Astrocyte (in vitro differentiated cells and primary cell): ENCODE measurements around the gene NUAK1. TPM values are rescaled to one million over a fixed set of nuclear protein-coding genes. Genes with fewer than 3 reads are reported as not detected.

Experiments
- DNase-seq: peaks from one replicate; pipeline ENCODE4 v3.0.0-alpha.2; 2010; ENCODE audit warnings: low read depth
- FAIRE-seq: peaks from 2 replicates; lab custom pipeline; 2011; peaks lifted over from hg19 to GRCh38; lab: Jason Lieb, UNC
- H2AFZ ChIP-seq: 2 replicates; pipeline ENCODE4 v1.6.0; 2012; ENCODE audit warnings: low read depth, low read length, inconsistent platforms
- H3K27ac ChIP-seq: 2 replicates; pipeline ENCODE4 v1.5.1; 2011; ENCODE audit warnings: low read depth, low read length, inconsistent platforms
- H3K27me3 ChIP-seq: 2 replicates; pipeline ENCODE4 v1.6.0; 2011; ENCODE audit warnings: low read length, inconsistent platforms; ENCODE audit not compliant: insufficient read depth
- H3K36me3 ChIP-seq: 2 replicates; pipeline ENCODE4 v1.5.1; 2011; ENCODE audit warnings: low read length, inconsistent platforms; ENCODE audit not compliant: insufficient read depth
- H3K4me1 ChIP-seq: 2 replicates; pipeline ENCODE4 v1.5.1; 2011; ENCODE audit warnings: low read length, inconsistent platforms; ENCODE audit not compliant: insufficient read depth
- H3K4me2 ChIP-seq: 2 replicates; pipeline ENCODE4 v1.6.0; 2012; ENCODE audit warnings: low read length, inconsistent platforms
- H3K4me3 ChIP-seq: 2 replicates; pipeline ENCODE4 v1.5.1; 2011; ENCODE audit warnings: low read depth, mild to moderate bottlenecking, low read length, inconsistent platforms; ENCODE audit not compliant: insufficient read depth
- H3K79me2 ChIP-seq: 2 replicates; pipeline ENCODE4 v1.6.0; 2012; ENCODE audit warnings: mild to moderate bottlenecking, low read length, inconsistent platforms; ENCODE audit not compliant: insufficient read depth
- H3K9ac ChIP-seq: 2 replicates; pipeline ENCODE4 v1.6.0; 2012; ENCODE audit warnings: mild to moderate bottlenecking, low read length, inconsistent platforms
- H3K9me3 ChIP-seq: 2 replicates; pipeline ENCODE4 v1.5.1; 2012; ENCODE audit warnings: low read depth, mild to moderate bottlenecking, low read length, inconsistent platforms; ENCODE audit not compliant: insufficient read depth
- H4K20me1 ChIP-seq: 2 replicates; pipeline ENCODE4 v1.6.0; 2012; ENCODE audit warnings: low read length, inconsistent platforms; ENCODE audit not compliant: insufficient read depth
- H3K27ac Mint-ChIP-seq: one replicate; pipeline ENCODE4 v1.8.0; 2021; ENCODE audit warnings: mild to moderate bottlenecking, mixed read lengths; ENCODE audit not compliant: unreplicated experiment
- H3K27me3 Mint-ChIP-seq: one replicate; pipeline ENCODE4 v1.8.0; 2021; ENCODE audit warnings: low read depth, mixed read lengths; ENCODE audit not compliant: unreplicated experiment
- H3K36me3 Mint-ChIP-seq: one replicate; pipeline ENCODE4 v1.8.0; 2021; ENCODE audit warnings: low read depth, mixed read lengths; ENCODE audit not compliant: unreplicated experiment
- H3K4me1 Mint-ChIP-seq: one replicate; pipeline ENCODE4 v1.8.0; 2021; ENCODE audit warnings: low read depth, mixed read lengths; ENCODE audit not compliant: unreplicated experiment
- H3K4me3 Mint-ChIP-seq: one replicate; pipeline ENCODE4 v1.8.0; 2021; ENCODE audit warnings: mild to moderate bottlenecking, moderate library complexity, mixed read lengths; ENCODE audit not compliant: unreplicated experiment
- H3K9me3 Mint-ChIP-seq: one replicate; pipeline ENCODE4 v1.8.0; 2021; ENCODE audit warnings: mild to moderate bottlenecking, mixed read lengths; ENCODE audit not compliant: unreplicated experiment
- EZH2 ChIP-seq: IDR thresholded peaks from 2 replicates; pipeline ENCODE4 v1.6.1; 2012; ENCODE audit warnings: mild to moderate bottlenecking, low read length, inconsistent platforms; ENCODE audit not compliant: insufficient read depth
- total RNA-seq: library from RNA; stranded (reverse); gene quantifications from 2 replicates; pipeline ENCODE4 v1.2.1, GENCODE V29; 2021
- TF ChIP-seq, protein P1 (sequence below): IDR thresholded peaks from 2 replicates; pipeline ENCODE4 v1.5.1; 2011; ENCODE audit warnings: low read depth, mild to moderate bottlenecking, inconsistent platforms, low read length, moderate library complexity; ENCODE audit not compliant: insufficient read depth

NUAK1 gene
- total RNA-seq, 1 donor from 2014 or later = 94.0 TPM

- H3K4me2 ChIP-seq = peak overlapping the region; percentile 90
- TF ChIP-seq, protein P1, sequence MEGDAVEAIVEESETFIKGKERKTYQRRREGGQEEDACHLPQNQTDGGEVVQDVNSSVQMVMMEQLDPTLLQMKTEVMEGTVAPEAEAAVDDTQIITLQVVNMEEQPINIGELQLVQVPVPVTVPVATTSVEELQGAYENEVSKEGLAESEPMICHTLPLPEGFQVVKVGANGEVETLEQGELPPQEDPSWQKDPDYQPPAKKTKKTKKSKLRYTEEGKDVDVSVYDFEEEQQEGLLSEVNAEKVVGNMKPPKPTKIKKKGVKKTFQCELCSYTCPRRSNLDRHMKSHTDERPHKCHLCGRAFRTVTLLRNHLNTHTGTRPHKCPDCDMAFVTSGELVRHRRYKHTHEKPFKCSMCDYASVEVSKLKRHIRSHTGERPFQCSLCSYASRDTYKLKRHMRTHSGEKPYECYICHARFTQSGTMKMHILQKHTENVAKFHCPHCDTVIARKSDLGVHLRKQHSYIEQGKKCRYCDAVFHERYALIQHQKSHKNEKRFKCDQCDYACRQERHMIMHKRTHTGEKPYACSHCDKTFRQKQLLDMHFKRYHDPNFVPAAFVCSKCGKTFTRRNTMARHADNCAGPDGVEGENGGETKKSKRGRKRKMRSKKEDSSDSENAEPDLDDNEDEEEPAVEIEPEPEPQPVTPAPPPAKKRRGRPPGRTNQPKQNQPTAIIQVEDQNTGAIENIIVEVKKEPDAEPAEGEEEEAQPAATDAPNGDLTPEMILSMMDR = no peak
- no peak for TF ChIP-seq EZH2
- DNase-seq (peak; percentile 64), FAIRE-seq (no peak)
- H3K27ac Mint-ChIP-seq = peak overlapping the region; percentile 92
- H3K27me3 ChIP-seq = no peaks in the 10 kb centered on the region
- H3K27ac ChIP-seq = peak overlapping the region; percentile 93
- no peaks in the 10 kb centered on the region for H3K27me3 Mint-ChIP-seq
- peaks cover 44% of the 10 kb centered on the region for H3K4me1 ChIP-seq
- peak overlapping the region; percentile 67 for H3K4me3 ChIP-seq
- peak overlapping the region; percentile 95 for H3K9ac ChIP-seq
- H3K4me1 Mint-ChIP-seq = peaks cover 40% of the 10 kb centered on the region
- H3K4me3 Mint-ChIP-seq = peak overlapping the region; percentile 91
- H3K9me3 ChIP-seq = no peaks in the 10 kb centered on the region
- no peaks in the 10 kb centered on the region for H3K36me3 ChIP-seq
- peaks cover 4% of the 10 kb centered on the region for H3K36me3 Mint-ChIP-seq
- no peaks in the 10 kb centered on the region for H3K9me3 Mint-ChIP-seq
- H3K79me2 ChIP-seq = peaks cover 78% of the 10 kb centered on the region
- peak overlapping the region; percentile 38 for H2AFZ ChIP-seq
- H4K20me1 ChIP-seq = peaks cover 24% of the 10 kb centered on the region
These were observed 843 bp upstream of the NUAK1 start for GRCh38 chr12:106139422-106140171.

DNA sequence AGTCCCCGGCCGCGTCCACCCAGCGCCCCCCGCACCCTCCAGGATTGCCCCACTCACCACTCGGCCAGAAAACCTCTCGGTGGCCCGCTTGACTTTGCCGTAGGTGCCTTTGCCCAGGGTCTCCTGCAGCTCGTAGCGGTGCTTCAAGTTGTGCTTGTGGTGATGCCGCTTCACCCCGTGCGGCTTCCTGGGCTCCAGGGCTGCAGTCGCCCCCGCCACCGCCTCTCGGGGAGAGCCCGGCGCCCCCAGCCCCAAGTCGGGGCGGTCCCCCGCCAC lies 459 bp downstream of the NUAK1 start:
- peaks cover 53% of the 10 kb centered on the region for H3K4me1 ChIP-seq
- H3K9me3 ChIP-seq = no peaks in the 10 kb centered on the region
- Mint-ChIP-seq H3K27ac (peak overlapping the region; percentile 87), H3K4me1 (peaks cover 42% of the 10 kb centered on the region), H3K9me3 (no peaks in the 10 kb centered on the region), H3K27me3 (no peaks in the 10 kb centered on the region), H3K36me3 (peaks cover 7% of the 10 kb centered on the region), H3K4me3 (peak overlapping the region; percentile 97)
- H3K36me3 ChIP-seq = no peaks in the 10 kb centered on the region
- peak overlapping the region; percentile 90 for H3K4me2 ChIP-seq
- H3K9ac ChIP-seq = peak overlapping the region; percentile 95
- peak overlapping the region; percentile 67 for H3K4me3 ChIP-seq
- H3K27me3 ChIP-seq = no peaks in the 10 kb centered on the region
- peaks cover 84% of the 10 kb centered on the region for H3K79me2 ChIP-seq
- FAIRE-seq (no peak), DNase-seq (no peak)
- peaks cover 30% of the 10 kb centered on the region for H4K20me1 ChIP-seq
- H3K27ac ChIP-seq = peak overlapping the region; percentile 93
- H2AFZ ChIP-seq = peak overlapping the region; percentile 26
- TF ChIP-seq EZH2 = no peak
- TF ChIP-seq, protein P1 = no peak
